Measurements from ENCODE around the gene GARNL3.

DNA sequence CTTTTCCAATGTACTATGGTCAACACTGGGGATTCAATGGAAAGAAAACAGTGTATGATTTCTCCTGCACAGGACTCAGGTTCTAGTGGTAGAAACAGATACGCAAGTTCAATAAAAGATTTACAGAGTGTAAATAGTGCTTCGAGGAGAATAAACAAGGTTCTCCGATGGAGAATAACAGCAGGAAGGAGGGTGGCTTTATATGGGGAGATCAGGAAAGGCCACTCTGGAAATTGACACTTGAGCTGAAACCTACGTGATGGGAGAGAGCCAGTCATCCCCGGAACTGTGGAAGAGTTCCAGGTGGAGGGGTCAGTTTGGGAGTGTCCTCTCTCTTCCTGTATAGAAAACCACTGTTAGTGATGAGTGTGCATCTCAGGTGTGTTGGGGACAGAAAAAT lies 65.9 kb downstream of the GARNL3 start:
- no peak for TF ChIP-seq CTCF (IDR thresholded peaks at IDR 0.05; ENCODE audit: insufficient read depth, low read depth, low read length)
- no peak for TF ChIP-seq EZH2 (IDR thresholded peaks at IDR 0.05; ENCODE audit: insufficient read depth, low read length)

Measured in astrocyte (in vitro differentiated cells and primary cell).